Fibroblast of mammary gland (primary cell): ENCODE results near the gene PLTP.
"Not testable (repeated sequence)": the region's sequence is repeated elsewhere in the genome, so short reads cannot be mapped to it uniquely, and the experiment has no call there.

Experiments
- DNase-seq: peaks from one replicate; pipeline ENCODE4 v3.0.0-alpha.2; 2010; ENCODE audit warnings: low read depth
- H3K4me3 ChIP-seq: 2 replicates; pipeline ENCODE4 v1.5.1; 2011; ENCODE audit warnings: low read depth, mild to moderate bottlenecking, low read length, moderate library complexity; ENCODE audit not compliant: control insufficient read depth
- TF ChIP-seq, protein P1 (sequence below): conservative IDR thresholded peaks from 2 replicates; pipeline ENCODE4 v1.5.1; 2011; ENCODE audit warnings: low read depth, low read length, inconsistent platforms; ENCODE audit not compliant: control insufficient read depth, insufficient read depth

The PLTP gene

DNA sequence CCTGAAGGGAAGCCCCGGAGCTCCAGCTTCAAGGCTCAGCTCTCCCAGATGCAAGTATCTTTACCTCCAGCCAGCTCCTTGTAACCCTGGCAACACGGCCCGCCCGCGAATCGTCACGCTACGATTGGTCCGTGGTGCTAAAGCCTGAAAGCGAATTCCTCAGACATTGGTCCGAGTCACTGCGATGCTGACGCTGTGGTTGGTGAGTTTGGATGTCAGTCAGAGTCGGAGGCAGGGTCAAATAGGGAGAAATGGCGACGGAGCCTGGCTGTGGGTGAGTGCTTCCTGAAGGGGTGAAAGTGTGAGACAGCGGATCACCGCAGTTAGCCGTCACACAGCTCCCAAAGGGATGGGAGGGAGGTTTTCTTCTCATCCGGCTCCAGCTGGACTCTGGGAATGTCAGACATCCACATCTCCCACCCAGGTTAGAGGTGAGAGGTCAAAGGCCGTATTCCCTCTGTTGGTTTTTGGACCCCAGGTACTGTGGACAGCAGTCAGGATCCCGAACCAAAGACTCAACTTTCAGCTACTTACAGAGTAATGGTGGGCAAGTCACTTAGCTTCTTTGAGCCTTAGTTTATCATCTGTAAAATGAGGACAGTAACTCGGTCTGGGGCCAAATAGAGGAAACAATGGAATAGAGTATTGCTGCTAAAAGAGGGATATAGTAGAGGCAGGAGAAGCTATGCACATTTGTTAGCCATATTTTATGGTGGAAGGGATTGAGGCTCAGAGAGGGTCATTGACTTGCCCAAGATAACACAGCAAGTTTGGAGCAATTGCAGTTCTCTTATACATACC is 30.8 kb downstream of the PLTP start, which contains the start of gene ZSWIM1:
TSS of gene ZSWIM1 (plus strand) at position 240 of the 801 bp plus-strand sequence. CDS start 1,366 bp downstream, outside the sequence.
- H3K4me3 ChIP-seq: peak within 1 kb of the TSS; percentile 83
- peak; percentile 99 for DNase-seq
- TF ChIP-seq, protein P1, sequence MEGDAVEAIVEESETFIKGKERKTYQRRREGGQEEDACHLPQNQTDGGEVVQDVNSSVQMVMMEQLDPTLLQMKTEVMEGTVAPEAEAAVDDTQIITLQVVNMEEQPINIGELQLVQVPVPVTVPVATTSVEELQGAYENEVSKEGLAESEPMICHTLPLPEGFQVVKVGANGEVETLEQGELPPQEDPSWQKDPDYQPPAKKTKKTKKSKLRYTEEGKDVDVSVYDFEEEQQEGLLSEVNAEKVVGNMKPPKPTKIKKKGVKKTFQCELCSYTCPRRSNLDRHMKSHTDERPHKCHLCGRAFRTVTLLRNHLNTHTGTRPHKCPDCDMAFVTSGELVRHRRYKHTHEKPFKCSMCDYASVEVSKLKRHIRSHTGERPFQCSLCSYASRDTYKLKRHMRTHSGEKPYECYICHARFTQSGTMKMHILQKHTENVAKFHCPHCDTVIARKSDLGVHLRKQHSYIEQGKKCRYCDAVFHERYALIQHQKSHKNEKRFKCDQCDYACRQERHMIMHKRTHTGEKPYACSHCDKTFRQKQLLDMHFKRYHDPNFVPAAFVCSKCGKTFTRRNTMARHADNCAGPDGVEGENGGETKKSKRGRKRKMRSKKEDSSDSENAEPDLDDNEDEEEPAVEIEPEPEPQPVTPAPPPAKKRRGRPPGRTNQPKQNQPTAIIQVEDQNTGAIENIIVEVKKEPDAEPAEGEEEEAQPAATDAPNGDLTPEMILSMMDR: no peak

DNA sequence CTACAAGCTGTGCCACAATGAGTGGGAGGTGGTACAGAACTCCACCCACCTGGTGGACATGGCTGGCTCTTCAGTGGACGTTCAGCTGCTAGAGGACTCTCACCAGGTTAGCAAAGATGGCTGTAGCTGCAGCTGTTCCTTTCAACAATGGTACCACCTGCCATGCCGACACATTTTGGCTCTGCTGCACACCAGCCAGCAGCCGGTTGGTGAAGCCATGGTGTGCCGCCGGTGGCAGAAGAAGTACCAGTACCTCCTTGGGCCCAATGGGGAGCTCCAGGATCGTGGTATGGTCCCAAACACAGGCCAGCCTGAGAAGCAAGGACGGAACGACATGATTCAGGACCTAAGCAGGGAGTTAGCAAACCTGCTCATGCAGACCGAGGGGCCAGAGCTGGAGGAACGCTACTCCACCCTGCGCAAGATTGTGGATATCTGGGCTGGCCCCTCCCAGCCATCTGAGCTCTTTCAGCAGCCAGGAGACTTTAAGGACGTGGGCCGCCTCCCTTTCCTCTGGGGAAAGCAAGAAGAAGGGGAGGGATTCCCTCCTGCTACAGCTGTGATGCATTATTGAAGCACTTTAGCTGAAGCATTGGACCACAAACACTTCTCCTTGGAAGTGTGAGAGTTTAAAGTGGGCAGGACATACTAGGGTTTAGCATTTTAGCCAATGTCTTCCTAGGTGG is 33.7 kb downstream of the PLTP start:
- peak; percentile 44 for DNase-seq
- TF ChIP-seq, protein P1: no peak
- no peak overlapping the region for H3K4me3 ChIP-seq

DNA sequence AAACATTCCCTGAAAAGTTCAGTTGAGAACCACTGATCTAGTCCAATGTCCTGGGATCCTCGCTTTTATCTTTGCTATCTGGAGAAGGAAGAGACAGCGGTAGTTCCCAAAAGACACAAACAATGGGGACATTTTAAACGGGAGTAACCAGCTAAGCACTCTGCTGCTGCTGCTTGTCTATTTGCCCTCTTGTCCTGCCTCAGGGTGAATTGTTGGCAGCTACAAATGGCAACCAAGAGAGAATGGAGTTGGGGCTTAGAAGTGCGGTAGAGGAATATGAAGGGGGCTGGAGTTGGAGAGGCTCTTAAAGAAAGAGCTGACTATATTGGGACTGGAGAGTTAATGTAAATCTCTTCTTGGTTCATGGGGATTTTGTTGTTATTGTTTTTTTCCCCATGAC is 37.4 kb downstream of the PLTP start:
- no peak overlapping the region for H3K4me3 ChIP-seq
- DNase-seq: no peak
- TF ChIP-seq, protein P1: no peak

DNA sequence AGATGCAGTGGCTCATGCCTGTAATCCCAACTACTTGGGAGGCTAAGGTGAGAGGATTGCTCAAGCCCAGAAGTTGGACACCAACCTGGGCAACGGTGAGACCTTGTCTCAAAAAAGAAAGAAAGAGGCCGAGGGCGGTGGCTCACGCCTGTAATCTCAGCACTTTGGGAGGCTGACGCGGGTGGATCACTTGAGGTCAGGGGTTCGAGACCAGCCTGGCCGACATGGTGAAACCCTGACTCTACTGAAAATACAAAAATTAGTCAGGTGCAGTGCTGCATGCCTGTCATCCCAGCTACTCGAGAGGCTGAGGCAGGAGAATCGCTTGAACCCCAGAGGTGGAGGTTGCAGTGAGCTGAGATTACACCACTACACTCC is 37.9 kb downstream of the PLTP start:
- not testable (repeated sequence) for H3K4me3 ChIP-seq, DNase-seq

DNA sequence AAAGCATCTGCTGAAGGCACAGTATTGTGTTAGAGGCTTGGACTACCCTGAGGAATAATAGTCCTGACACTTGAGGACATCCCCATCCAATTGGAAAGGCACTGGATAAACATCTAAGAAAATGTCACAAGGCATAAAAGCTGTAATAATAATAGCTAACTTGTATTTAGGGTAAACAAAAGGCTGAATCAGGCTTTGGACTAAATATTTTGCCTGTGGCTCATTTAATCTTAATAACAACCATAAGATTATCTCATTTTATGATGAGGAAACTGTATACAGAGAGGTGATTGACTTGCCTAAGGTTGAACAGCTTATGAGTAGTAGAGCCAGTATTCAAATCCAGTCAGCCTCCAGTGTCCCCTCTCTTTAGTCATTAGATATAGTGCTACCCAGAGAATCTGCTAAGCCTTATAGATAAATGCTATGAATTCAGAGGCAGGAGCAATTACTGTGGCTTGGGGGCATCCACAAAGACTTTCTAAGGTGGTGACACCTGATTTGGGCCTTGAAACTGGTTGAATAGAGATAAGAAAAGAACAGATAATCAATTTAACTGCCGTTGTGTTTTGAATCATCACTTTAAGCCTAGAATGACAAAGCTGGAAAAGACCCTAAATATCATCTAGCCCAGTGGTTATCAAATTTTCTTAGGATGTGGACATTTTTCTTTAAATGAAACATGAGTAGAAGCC is 38.4 kb downstream of the PLTP start:
- TF ChIP-seq, protein P1: no peak
- no peak overlapping the region for H3K4me3 ChIP-seq
- no peak for DNase-seq

- TF ChIP-seq, protein P1: no peak
- DNase-seq: no peak
- no peak overlapping the region for H3K4me3 ChIP-seq
These were observed 39.3 kb downstream of the PLTP start for GRCh38 chr20:45872626-45873025.

GRCh38 chr20:45867819-45868176 is 44.2 kb downstream of the PLTP start:
- peak; percentile 47 for DNase-seq
- TF ChIP-seq, protein P1: no peak
- H3K4me3 ChIP-seq: no peak overlapping the region
